Neural progenitor cell (in vitro differentiated cells): ENCODE results near the gene SHROOM3. TPM values are rescaled to one million over a fixed set of nuclear protein-coding genes. Genes with fewer than 3 reads are reported as not detected.
A peak's percentile ranks its signal among the peaks of the same experiment; 100 is the strongest.

Experiments
- DNase-seq: peaks from one replicate; pipeline ENCODE4 v3.0.0-alpha.2; 2016; ENCODE audit warnings: low spot score
- H2AFZ ChIP-seq: fragments of 200-600 bp; sonication (generic); replicated peaks from 2 replicates; pipeline ENCODE4 v1.6.1; 2016; ENCODE audit warnings: antibody characterized with exemption
- H3F3A ChIP-seq: fragments of 200-600 bp; sonication (generic); 2 replicates; pipeline ENCODE4 v1.6.1; 2016; ENCODE audit warnings: antibody characterized with exemption, low read depth
- H3K27ac ChIP-seq: fragments of 200-600 bp; sonication (generic); 2 replicates; pipeline ENCODE4 v1.5.1; 2016; ENCODE audit warnings: mild to moderate bottlenecking
- H3K27me3 ChIP-seq: fragments of 200-600 bp; sonication (generic); 2 replicates; pipeline ENCODE4 v1.6.1; 2016; ENCODE audit warnings: mild to moderate bottlenecking, moderate library complexity
- H3K36me3 ChIP-seq: fragments of 200-600 bp; sonication (generic); 2 replicates; pipeline ENCODE4 v1.5.1; 2016
- H3K4me1 ChIP-seq: fragments of 200-600 bp; sonication (generic); 2 replicates; pipeline ENCODE4 v1.6.1; 2016; ENCODE audit warnings: mixed run types
- H3K4me2 ChIP-seq: fragments of 200-600 bp; sonication (generic); 2 replicates; pipeline ENCODE4 v1.6.1; 2016
- H3K4me3 ChIP-seq: fragments of 200-600 bp; sonication (generic); 2 replicates; pipeline ENCODE4 v1.5.1; 2016
- H3K79me2 ChIP-seq: fragments of 200-600 bp; sonication (generic); 2 replicates; pipeline ENCODE4 v1.6.1; 2016; ENCODE audit warnings: low read depth
- H3K9ac ChIP-seq: fragments of 200-600 bp; sonication (generic); 2 replicates; pipeline ENCODE4 v1.6.1; 2016
- H3K9me3 ChIP-seq: fragments of 200-600 bp; sonication (generic); 2 replicates; pipeline ENCODE4 v1.5.1; 2016; ENCODE audit warnings: low read depth
- H4K20me1 ChIP-seq: fragments of 200-600 bp; sonication (generic); 2 replicates; pipeline ENCODE4 v1.6.1; 2016; ENCODE audit warnings: low read depth
- H3K27ac Mint-ChIP-seq: 3 replicates; pipeline ENCODE4 v1.8.0; 2021; ENCODE audit warnings: mixed read lengths
- H3K27me3 Mint-ChIP-seq: 2 replicates; pipeline ENCODE4 v1.8.0; 2022; ENCODE audit warnings: low read depth, mild to moderate bottlenecking, inconsistent platforms, moderate library complexity, mixed read lengths; ENCODE audit not compliant: insufficient read depth
- H3K36me3 Mint-ChIP-seq: 3 replicates; pipeline ENCODE4 v1.8.0; 2021; ENCODE audit warnings: mixed read lengths
- H3K4me1 Mint-ChIP-seq: 3 replicates; pipeline ENCODE4 v1.8.0; 2021; ENCODE audit warnings: mixed read lengths
- H3K4me3 Mint-ChIP-seq: 3 replicates; pipeline ENCODE4 v1.8.0; 2021; ENCODE audit warnings: mild to moderate bottlenecking, moderate library complexity, mixed read lengths
- H3K9me3 Mint-ChIP-seq: 3 replicates; pipeline ENCODE4 v1.8.0; 2020; ENCODE audit warnings: mixed read lengths
- CTCF ChIP-seq: fragments of 200-600 bp; sonication (generic); IDR thresholded peaks from 2 replicates; pipeline ENCODE4 v1.5.1; 2017; ENCODE audit warnings: antibody characterized with exemption, mild to moderate bottlenecking
- EZH2 ChIP-seq: fragments of 200-600 bp; sonication (generic); IDR thresholded peaks from 2 replicates; pipeline ENCODE4 v1.6.1; 2017; ENCODE audit warnings: antibody characterized with exemption, mild to moderate bottlenecking, moderate library complexity
- EZH2phosphoT487 ChIP-seq: fragments of 200-600 bp; sonication (generic); IDR thresholded peaks from 2 replicates; pipeline ENCODE4 v1.6.1; 2017; ENCODE audit warnings: antibody characterized with exemption
- total RNA-seq: library from RNA; depleted of rRNA; stranded (reverse); fragments of >200 nt; gene quantifications from 2 replicates; pipeline ENCODE4 v1.2.3, GENCODE V29; 2015; ENCODE audit warnings: low replicate concordance

SHROOM3 gene
- total RNA-seq, 1 donor from 2014 or later: 36.6 TPM

DNA sequence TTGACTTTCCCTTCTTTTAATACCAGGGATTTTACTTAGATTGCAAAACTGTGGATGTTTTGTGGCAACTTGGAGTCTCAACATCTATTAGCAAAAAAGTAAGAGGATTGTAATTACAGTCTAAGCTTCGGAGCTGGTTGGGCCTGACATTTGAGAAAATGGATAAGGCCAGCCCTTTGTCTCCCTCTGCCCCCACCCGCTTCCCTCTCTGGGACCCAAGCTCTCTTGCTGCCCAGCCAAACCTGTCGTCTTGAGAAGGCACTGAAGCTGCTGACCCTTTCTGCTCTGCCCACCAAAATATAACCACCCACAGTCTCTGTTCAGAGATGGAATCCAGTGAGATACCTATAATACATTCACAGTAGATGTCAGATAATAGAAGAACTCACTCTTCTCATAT is 49.6 kb downstream of the SHROOM3 start:
- no peak overlapping the region for H3K9ac ChIP-seq
- no peak for TF ChIP-seq CTCF
- peak overlapping the region; percentile 63 for H3K4me2 ChIP-seq
- Mint-ChIP-seq H3K27ac (peak overlapping the region; percentile 64), H3K36me3 (peaks cover 42% of the 10 kb centered on the region), H3K9me3 (peaks cover 55% of the 10 kb centered on the region), H3K4me3 (no peak overlapping the region), H3K4me1 (peaks cover 23% of the 10 kb centered on the region), H3K27me3 (peaks cover 2% of the 10 kb centered on the region)
- H3K27me3 ChIP-seq: no peaks in the 10 kb centered on the region
- H3K79me2 ChIP-seq: peaks cover 55% of the 10 kb centered on the region
- no peaks in the 10 kb centered on the region for H4K20me1 ChIP-seq
- H3F3A ChIP-seq: peaks cover 23% of the 10 kb centered on the region
- H3K9me3 ChIP-seq: peaks cover 15% of the 10 kb centered on the region
- H3K27ac ChIP-seq: peak overlapping the region; percentile 81
- H3K4me3 ChIP-seq: peak overlapping the region; percentile 6
- H3K4me1 ChIP-seq: peaks cover 24% of the 10 kb centered on the region
- no peak overlapping the region for H2AFZ ChIP-seq
- DNase-seq: peak; percentile 48
- H3K36me3 ChIP-seq: peaks cover 4% of the 10 kb centered on the region

DNA sequence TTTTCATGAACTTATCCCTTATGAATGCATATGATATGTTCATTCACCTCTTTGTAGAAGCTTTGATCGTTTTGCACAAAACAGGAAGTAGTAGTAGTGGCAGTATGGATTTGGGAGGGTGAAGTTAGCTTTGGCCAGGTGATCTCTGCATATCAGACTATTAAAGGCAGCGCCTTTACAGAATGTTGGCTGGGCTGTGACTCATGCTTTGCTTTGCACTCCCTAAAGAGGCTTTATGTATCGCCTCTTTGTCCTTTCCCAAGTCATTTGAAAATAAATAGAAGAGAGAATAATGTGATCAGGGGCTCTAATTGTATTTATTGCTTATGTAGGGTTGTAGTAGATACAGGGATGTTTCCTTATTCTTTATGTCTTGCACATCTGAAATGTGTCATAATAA is 50.4 kb downstream of the SHROOM3 start:
- H3K9ac ChIP-seq: no peak overlapping the region
- no peaks in the 10 kb centered on the region for H3K27me3 ChIP-seq
- Mint-ChIP-seq H3K27ac (peak overlapping the region; percentile 15), H3K4me1 (peaks cover 24% of the 10 kb centered on the region), H3K27me3 (peaks cover 2% of the 10 kb centered on the region), H3K4me3 (no peak overlapping the region), H3K36me3 (peaks cover 42% of the 10 kb centered on the region), H3K9me3 (peaks cover 51% of the 10 kb centered on the region)
- peaks cover 24% of the 10 kb centered on the region for H3K4me1 ChIP-seq
- H3K79me2 ChIP-seq: peaks cover 63% of the 10 kb centered on the region
- TF ChIP-seq EZH2: no peak
- no peak for TF ChIP-seq EZH2phosphoT487
- TF ChIP-seq CTCF: no peak
- peak overlapping the region; percentile 81 for H3K27ac ChIP-seq
- H3F3A ChIP-seq: peaks cover 23% of the 10 kb centered on the region
- peak overlapping the region; percentile 6 for H3K4me3 ChIP-seq
- H3K9me3 ChIP-seq: peaks cover 10% of the 10 kb centered on the region
- H4K20me1 ChIP-seq: no peaks in the 10 kb centered on the region
- DNase-seq: peak; percentile 40
- peaks cover 4% of the 10 kb centered on the region for H3K36me3 ChIP-seq
- H2AFZ ChIP-seq: no peak overlapping the region
- peak overlapping the region; percentile 63 for H3K4me2 ChIP-seq

GRCh38 chr4:76486588-76487276 is 51.7 kb downstream of the SHROOM3 start:
- Histone ChIP-seq H4K20me1 (peaks cover under 1% of the 10 kb centered on the region), H3K4me3 (no peak overlapping the region), H3K4me2 (peak overlapping the region; percentile 63), H3K9ac (no peak overlapping the region), H3F3A (peaks cover 28% of the 10 kb centered on the region), H3K27me3 (no peaks in the 10 kb centered on the region), H3K79me2 (peaks cover 75% of the 10 kb centered on the region), H3K27ac (no peak overlapping the region), H3K4me1 (peaks cover 33% of the 10 kb centered on the region), H3K36me3 (no peaks in the 10 kb centered on the region), H2AFZ (no peak overlapping the region), H3K9me3 (no peaks in the 10 kb centered on the region)
- no peak overlapping the region for H3K27ac Mint-ChIP-seq
- TF ChIP-seq CTCF: no peak
- TF ChIP-seq EZH2phosphoT487: no peak
- TF ChIP-seq EZH2: no peak
- H3K4me3 Mint-ChIP-seq: no peak overlapping the region
- H3K27me3 Mint-ChIP-seq: peaks cover 2% of the 10 kb centered on the region
- H3K36me3 Mint-ChIP-seq: peaks cover 37% of the 10 kb centered on the region
- H3K9me3 Mint-ChIP-seq: peaks cover 39% of the 10 kb centered on the region
- peaks cover 24% of the 10 kb centered on the region for H3K4me1 Mint-ChIP-seq
- no peak for DNase-seq
